IPS DF 6.9 (cell line): ENCODE results near the gene C2orf68.
"Not testable (repeated sequence)": the region's sequence is repeated elsewhere in the genome, so short reads cannot be mapped to it uniquely, and the experiment has no call there.

Experiments
- DNase-seq: peaks from one replicate; pipeline ENCODE4 v3.0.0-alpha.2; 2013; ENCODE audit warnings: low read depth, low spot score
- H3K27ac ChIP-seq: one replicate; pipeline ENCODE4 v1.5.1; 2013; ENCODE audit warnings: low read length, control low read depth
- H3K27me3 ChIP-seq: 2 replicates; pipeline ENCODE4 v1.6.1; 2013; ENCODE audit warnings: mild to moderate bottlenecking, low read length; ENCODE audit not compliant: control insufficient read depth, insufficient read depth
- H3K36me3 ChIP-seq: 2 replicates; pipeline ENCODE4 v1.6.1; 2013; ENCODE audit warnings: low read length; ENCODE audit not compliant: control insufficient read depth, insufficient read depth
- H3K4me1 ChIP-seq: 2 replicates; pipeline ENCODE4 v1.6.1; 2013; ENCODE audit warnings: low read length; ENCODE audit not compliant: control insufficient read depth, insufficient read depth
- H3K4me3 ChIP-seq: 2 replicates; pipeline ENCODE4 v1.5.1; 2013; ENCODE audit warnings: mild to moderate bottlenecking, low read length
- H3K9me3 ChIP-seq: 2 replicates; pipeline ENCODE4 v1.6.1; 2013; ENCODE audit warnings: low read length, inconsistent platforms; ENCODE audit not compliant: control insufficient read depth, insufficient read depth
- WGBS: extraction: QIAGEN DNeasy Blood & Tissue Kit; methylation state at CpG from one replicate; pipeline ENCODE4 v1.1.7; 2013; ENCODE audit warnings: mixed read lengths, missing lambda C conversion rate; ENCODE audit not compliant: insufficient read length, insufficient coverage; 5-methylcytosine and 5-hydroxymethylcytosine counted together

The C2orf68 gene

DNA sequence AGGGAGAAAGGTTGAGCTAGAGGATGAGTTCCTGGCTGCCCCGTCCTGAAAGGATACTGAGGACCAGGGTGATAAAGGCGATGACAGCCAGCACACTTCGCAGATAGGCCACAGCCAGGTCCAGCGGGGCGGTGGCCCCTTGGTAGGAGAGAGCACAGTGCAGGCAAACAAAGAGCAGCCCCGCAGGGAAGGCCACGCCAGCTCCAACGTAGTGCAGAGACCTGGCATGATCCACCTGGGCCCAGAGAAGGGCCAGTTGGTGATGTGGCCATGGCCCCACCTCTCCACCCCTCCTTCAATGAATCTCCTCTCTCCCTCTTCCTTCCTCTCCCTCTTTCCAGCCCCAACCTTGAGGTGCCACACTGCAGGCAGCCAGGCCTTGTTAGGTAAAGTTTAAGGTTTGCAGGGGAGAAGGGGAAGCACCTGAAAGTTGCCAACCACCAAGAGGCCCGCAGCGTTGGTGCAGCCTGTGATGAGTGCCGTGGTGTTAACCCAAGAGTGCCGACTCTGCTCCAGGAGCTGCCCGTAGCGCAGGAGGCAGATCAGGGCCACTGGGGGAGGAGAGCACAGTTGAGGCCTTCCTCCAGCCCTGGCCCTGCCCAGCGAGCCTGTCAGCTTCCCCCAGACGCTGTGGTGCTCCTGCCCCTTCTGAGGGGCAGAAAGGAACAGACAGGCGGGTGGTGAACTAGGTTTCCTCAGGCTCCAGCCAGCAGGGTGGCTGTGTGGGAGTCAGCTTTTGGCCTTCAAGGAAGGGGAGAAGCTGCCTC lies 12.2 kb downstream of the C2orf68 start:
- Histone ChIP-seq H3K4me3 (no peak overlapping the region), H3K9me3 (no peaks in the 10 kb centered on the region), H3K27ac (no peak overlapping the region), H3K4me1 (peaks cover 3% of the 10 kb centered on the region; the same call in 1 of the 2 replicates), H3K36me3 (0 out of 2 replicates have a peak, but pooled peaks cover 4% of the 10 kb centered on the region), H3K27me3 (no peaks in the 10 kb centered on the region)
- no peak for DNase-seq
- no CpG with 5 or more reads among the region's 17 CpGs for WGBS

DNA sequence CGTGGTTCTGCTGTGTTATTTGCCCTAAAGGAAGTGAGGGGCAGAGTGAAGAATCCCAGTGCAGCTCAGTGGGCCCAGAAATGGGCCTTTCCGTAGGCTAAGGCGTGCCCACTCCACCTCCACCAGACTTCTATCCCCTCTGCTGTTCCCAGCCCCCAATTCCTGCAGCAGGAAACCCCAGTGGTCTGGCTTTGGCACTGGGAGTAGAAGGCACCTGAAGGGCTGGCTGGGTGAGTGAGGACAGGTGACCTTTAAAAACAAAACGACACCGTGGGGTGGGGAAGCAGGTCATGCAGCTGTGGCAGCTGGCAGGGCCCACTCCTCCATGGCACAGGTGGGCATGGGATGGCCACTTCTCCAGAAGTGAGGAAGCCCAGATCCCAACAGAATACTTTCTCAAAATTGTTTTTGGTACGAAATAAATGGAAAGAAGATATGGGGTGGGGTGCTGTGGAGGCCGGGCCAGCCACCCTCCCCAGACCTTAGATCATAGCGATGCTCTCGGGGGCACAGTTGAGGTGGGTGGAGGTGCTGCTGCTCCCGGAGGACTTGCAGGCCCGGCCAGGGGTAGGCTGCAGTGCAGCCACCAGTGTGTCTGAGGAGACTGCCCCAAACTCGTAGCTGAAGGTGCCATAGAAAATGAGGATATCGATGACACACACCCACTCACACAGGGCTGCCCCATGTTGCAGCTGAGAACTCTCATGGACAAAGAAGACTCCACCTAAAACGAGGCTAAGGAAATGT lies 13.1 kb downstream of the C2orf68 start:
- no peak for DNase-seq
- peaks cover 3% of the 10 kb centered on the region; the same call in 1 of the 2 replicates for H3K4me1 ChIP-seq
- 0 out of 2 replicates have a peak, but pooled peaks cover 4% of the 10 kb centered on the region for H3K36me3 ChIP-seq
- H3K27ac ChIP-seq: no peak overlapping the region
- no peaks in the 10 kb centered on the region for H3K27me3 ChIP-seq
- WGBS: no CpG with 5 or more reads among the region's 14 CpGs
- no peak overlapping the region for H3K4me3 ChIP-seq
- no peaks in the 10 kb centered on the region for H3K9me3 ChIP-seq

DNA sequence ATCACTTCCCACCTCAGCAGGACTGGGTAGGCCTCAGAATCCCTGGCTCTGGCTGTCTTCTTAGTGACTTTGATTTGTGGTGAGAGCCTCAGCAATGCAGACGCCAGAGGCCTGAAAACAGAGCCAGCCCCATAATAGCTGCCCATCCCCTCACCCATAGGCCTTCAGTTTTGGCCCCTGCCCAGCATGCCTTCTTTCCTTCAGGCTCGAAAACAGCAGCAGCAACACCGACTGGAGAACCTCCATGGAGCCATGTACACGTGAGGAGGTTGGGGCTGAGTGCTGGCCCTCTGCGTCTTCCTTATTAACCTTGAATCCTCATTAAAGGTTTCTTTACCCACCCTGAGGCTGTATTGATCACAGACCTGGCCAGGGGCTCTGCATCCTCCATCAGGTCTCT lies 14.6 kb downstream of the C2orf68 start:
- Histone ChIP-seq H3K27ac (no peak overlapping the region), H3K9me3 (no peaks in the 10 kb centered on the region), H3K36me3 (0 out of 2 replicates have a peak, but pooled peaks cover 4% of the 10 kb centered on the region), H3K27me3 (no peaks in the 10 kb centered on the region), H3K4me3 (no peak overlapping the region), H3K4me1 (peaks cover 3% of the 10 kb centered on the region; the same call in 1 of the 2 replicates)
- WGBS: no CpG with 5 or more reads among the region's 5 CpGs
- DNase-seq: no peak

DNA sequence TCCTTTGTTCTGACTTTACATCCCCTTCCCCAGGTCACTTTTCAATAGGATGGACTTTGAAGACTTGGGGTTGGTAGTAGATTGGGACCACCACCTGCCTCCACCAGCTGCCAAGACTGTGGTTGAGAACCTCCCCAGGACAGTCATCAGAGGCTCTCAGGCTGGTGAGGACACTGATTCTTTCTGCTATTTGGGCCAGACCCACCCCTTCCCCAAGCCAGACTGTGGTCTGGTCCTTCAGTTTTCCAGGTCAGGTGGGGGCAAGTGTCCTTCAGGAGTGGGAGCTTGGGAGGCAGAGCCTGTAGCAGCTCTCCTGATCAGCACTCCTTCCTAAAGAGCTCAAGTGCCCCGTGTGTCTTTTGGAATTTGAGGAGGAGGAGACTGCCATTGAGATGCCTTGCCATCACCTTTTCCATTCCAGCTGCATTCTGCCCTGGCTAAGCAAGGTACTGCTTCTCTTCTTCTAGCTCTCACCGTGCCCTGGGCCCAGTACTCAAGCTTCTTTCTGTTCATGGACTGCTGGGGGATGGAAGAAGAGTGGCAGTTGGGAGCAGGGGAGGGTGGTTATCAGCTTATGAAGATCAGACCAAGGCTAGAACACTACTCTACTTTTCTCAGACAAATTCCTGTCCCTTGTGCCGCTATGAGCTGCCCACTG lies 15.3 kb downstream of the C2orf68 start:
- Histone ChIP-seq H3K9me3 (no peaks in the 10 kb centered on the region), H3K4me1 (no peaks in the 10 kb centered on the region; the same call in 1 of the 2 replicates), H3K4me3 (no peak overlapping the region; the same call in 1 of the 2 replicates), H3K27ac (no peak overlapping the region), H3K27me3 (no peaks in the 10 kb centered on the region), H3K36me3 (0 out of 2 replicates have a peak, but pooled peaks cover 4% of the 10 kb centered on the region)
- WGBS: no CpG with 5 or more reads among the region's 3 CpGs
- no peak for DNase-seq

DNA sequence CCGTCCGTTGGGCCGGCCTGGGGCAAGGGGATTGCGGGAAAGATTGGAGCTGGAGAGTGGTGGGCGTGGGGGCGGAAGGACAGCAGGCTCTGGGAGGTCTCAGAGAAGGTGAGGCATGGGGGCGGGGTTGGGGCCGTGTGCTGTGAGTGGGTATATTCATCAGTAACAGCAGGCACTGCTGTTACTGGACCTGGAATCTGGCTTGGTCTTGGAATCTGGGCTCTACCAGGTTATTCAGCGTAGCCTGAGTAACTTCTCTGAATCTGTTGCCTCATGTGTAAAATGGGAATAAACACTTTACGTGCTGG lies 15.9 kb downstream of the C2orf68 start:
- Histone ChIP-seq H3K4me1 (no peaks in the 10 kb centered on the region; the same call in 1 of the 2 replicates), H3K27me3 (no peaks in the 10 kb centered on the region), H3K36me3 (0 out of 2 replicates have a peak, but pooled peaks cover 4% of the 10 kb centered on the region), H3K27ac (no peak overlapping the region), H3K9me3 (no peaks in the 10 kb centered on the region), H3K4me3 (peak overlapping the region; percentile 67; the same call in 1 of the 2 replicates)
- no CpG with 5 or more reads among the region's 10 CpGs for WGBS
- no peak for DNase-seq

DNA sequence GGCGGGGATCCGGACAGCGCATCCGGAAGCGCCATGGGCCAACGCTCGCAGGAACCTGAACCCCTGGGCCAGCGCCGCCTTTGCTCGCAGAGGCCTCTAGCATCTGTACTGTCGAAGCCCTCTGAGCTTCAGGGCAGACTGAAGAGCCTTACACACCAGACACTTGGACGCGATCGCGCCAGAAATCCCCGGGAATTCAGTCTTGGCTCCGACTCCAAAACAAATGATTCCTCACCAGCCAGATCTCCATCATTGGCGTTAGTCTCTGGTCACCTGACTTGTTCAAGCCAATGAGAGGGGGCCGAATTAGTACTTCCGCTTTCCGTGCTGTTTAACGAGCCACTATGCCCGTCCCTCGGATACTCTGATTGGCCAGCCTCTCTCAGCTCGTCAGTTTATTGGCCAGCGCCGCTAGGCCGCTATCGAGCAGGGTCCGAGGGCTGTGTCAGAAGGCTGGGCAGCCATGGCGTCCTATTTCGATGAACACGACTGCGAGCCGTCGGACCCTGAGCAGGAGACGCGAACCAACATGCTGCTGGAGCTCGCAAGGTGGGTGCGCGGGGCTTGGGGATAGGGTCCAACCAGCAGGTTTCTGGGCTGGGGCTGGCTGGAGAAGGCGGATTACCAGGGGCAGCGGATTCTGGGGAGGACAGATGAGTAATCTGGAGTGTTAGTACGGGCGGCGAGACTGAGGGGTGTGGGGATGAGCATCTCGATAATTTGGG lies 16.4 kb downstream of the C2orf68 start, which contains the start of gene RNF181:
TSS of gene RNF181 (plus strand) at position 445 of the 725 bp plus-strand sequence. CDS start at position 464, 19 bp downstream.
- Histone ChIP-seq H3K27ac (no peak within 1 kb of the TSS), H3K4me1 (no peaks in the 10 kb centered on the region; the same call in 1 of the 2 replicates), H3K9me3 (no peaks in the 10 kb centered on the region), H3K4me3 (peak within 1 kb of the TSS; percentile 67), H3K36me3 (0 out of 2 replicates have a peak, but pooled peaks cover 4% of the 10 kb centered on the region), H3K27me3 (no peaks in the 10 kb centered on the region)
- WGBS: no CpG with 5 or more reads among the region's 47 CpGs
- peak; percentile 95 for DNase-seq

DNA sequence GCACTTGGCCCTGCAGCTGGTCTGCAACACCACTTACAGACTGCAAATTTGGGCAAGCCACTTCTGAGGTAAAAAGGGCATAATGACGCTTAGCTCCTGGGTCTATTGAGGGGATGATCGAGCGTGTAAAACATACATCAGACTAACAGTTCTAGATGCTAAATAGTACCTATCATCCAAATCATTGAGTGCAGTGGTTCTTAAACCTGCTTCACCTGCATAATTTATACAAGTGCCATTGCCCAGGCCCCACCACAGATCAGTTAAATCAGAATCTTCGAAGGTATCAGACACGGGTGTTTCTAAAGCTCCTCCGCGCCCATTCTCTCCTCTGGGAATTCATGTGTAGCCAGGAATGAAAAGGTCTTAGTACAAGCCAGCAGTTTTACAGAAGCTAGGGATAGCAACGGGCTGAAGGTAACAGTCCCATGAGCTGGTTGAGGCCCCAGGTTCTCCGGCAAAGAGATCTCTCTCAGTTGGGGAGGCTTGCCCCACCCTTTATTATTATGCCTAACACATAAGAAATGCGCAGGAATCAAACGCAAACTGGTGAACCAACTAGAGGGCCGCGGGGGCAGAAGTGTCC lies 17.1 kb downstream of the C2orf68 start:
- DNase-seq: no peak
- Histone ChIP-seq H3K27ac (no peak overlapping the region), H3K27me3 (no peaks in the 10 kb centered on the region), H3K4me1 (no peaks in the 10 kb centered on the region; the same call in 1 of the 2 replicates), H3K9me3 (no peaks in the 10 kb centered on the region), H3K36me3 (0 out of 2 replicates have a peak, but pooled peaks cover 4% of the 10 kb centered on the region), H3K4me3 (peak overlapping the region; percentile 67; the same call in 1 of the 2 replicates)
- no CpG with 5 or more reads among the region's 13 CpGs for WGBS

DNA sequence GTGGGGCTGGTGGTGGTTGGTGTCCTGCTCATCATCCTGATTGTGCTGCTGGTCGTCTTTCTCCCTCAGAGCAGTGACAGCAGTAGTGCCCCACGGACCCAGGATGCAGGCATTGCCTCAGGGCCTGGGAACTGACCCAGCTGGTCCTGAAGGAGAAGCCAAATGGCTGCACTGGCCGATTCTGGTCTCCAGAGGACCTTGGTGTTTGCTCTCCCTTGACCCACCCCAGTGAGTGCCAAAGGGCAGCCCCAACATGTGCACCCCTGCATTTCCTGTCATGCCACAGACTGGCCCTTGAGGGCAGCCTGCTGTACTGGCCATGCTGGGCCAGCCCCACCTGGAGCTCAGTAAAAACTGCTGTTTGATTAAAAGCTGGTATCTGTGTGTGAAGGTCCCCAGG lies 18.8 kb downstream of the C2orf68 start:
- WGBS: no CpG with 5 or more reads among the region's 3 CpGs
- Histone ChIP-seq H3K4me1 (no peaks in the 10 kb centered on the region), H3K4me3 (no peak overlapping the region), H3K27me3 (no peaks in the 10 kb centered on the region), H3K27ac (no peak overlapping the region), H3K9me3 (no peaks in the 10 kb centered on the region), H3K36me3 (peaks cover 4% of the 10 kb centered on the region; the same call in 1 of the 2 replicates)
- DNase-seq: no peak

DNA sequence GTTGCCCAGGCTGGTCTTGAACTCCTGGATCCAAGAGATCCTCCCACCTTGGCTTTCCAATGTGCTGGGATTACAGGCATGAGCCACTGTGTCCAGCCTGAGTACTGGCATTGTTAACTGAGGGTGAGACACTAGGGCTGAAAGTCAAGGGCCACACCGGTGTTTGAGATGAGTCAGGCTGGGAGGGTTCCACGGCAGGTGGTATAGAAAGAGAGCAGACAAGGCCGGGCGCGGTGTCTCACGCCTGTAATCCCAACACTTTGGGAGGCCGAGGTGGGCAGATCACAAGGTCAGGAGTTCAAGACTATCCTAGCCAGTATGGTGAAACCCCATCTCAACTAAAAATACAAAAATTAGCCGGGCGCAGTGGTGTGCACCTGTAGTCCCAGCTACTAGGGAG lies 19.6 kb downstream of the C2orf68 start:
- not testable (repeated sequence) for H3K27me3 ChIP-seq

More for the DNA sequence above, 19.6 kb downstream of the C2orf68 start:
- DNase-seq, H3K27ac ChIP-seq, H3K4me3 ChIP-seq, H3K4me1 ChIP-seq, H3K9me3 ChIP-seq, H3K36me3 ChIP-seq: not testable (repeated sequence)
- WGBS: no CpG with 5 or more reads among the region's 9 CpGs
